ENCODE data around the gene HCN3. TPM values are rescaled to one million over a fixed set of nuclear protein-coding genes. Genes with fewer than 3 reads are reported as not detected.
A peak's percentile ranks its signal among the peaks of the same experiment; 100 is the strongest.

Gene HCN3
- polyA plus RNA-seq, 4 donors, result 9.4 to 11.2 (median 9.7) TPM

- no peak for DNase-seq (ENCODE audit: low read depth in 4 of 4, low spot score in 3 of 4)
Measured at GRCh38 chr1:155307247-155307740, 30.0 kb downstream of the HCN3 start.

- peak; percentile 92 to 98 (median 97) for DNase-seq (ENCODE audit: low read depth in 4 of 4, low spot score in 3 of 4)
Measured at GRCh38 chr1:155308493-155309422, 31.5 kb downstream of the HCN3 start, which contains the start of gene FDPS. TSS of gene FDPS (plus strand) at chr1:155308866. CDS start at chr1:155309790, 924 bp downstream.

GRCh38 chr1:155309423-155310021 lies 32.3 kb downstream of the HCN3 start:
- no peak for DNase-seq (ENCODE audit: low read depth in 4 of 4, low spot score in 3 of 4)

- no peak for DNase-seq (ENCODE audit: low read depth in 4 of 4, low spot score in 3 of 4)
Measured at GRCh38 chr1:155313261-155313660, 36.0 kb downstream of the HCN3 start.

- no peak for DNase-seq (ENCODE audit: low read depth in 4 of 4, low spot score in 3 of 4)
Measured at GRCh38 chr1:155316922-155317321, 39.7 kb downstream of the HCN3 start.

GRCh38 chr1:155318082-155318481 lies 40.8 kb downstream of the HCN3 start:
- DNase-seq (ENCODE audit: low read depth in 4 of 4, low spot score in 3 of 4), result no peak

GRCh38 chr1:155319536-155319935 lies 42.3 kb downstream of the HCN3 start:
- no peak for DNase-seq (ENCODE audit: low read depth in 4 of 4, low spot score in 3 of 4)

GRCh38 chr1:155320252-155320651 lies 43.0 kb downstream of the HCN3 start:
- DNase-seq (ENCODE audit: low read depth in 4 of 4, low spot score in 3 of 4), result no peak

- peak in 1 of 4 donors; percentile 68 for DNase-seq (ENCODE audit: low read depth in 4 of 4, low spot score in 3 of 4)
Measured at GRCh38 chr1:155320661-155321617, 43.7 kb downstream of the HCN3 start, which contains the start of gene RUSC1. TSS of gene RUSC1 (plus strand) at chr1:155320894. CDS start at chr1:155321774, 880 bp downstream.

- DNase-seq (ENCODE audit: low read depth in 4 of 4, low spot score in 3 of 4), result no peak
Measured at GRCh38 chr1:155321639-155322503, 44.6 kb downstream of the HCN3 start.

GRCh38 chr1:155322571-155322952 lies 45.3 kb downstream of the HCN3 start:
- no peak for DNase-seq (ENCODE audit: low read depth in 4 of 4, low spot score in 3 of 4)

GRCh38 chr1:155322953-155323728 lies 45.9 kb downstream of the HCN3 start:
- DNase-seq (ENCODE audit: low read depth in 4 of 4, low spot score in 3 of 4), result peak; percentile 80 to 86 (median 83)

GRCh38 chr1:155323729-155324036 lies 46.4 kb downstream of the HCN3 start:
- DNase-seq (ENCODE audit: low read depth in 4 of 4, low spot score in 3 of 4), result peak in 3 of 4 donors; percentile 76 to 80 (median 77)

GRCh38 chr1:155324037-155324716 lies 46.9 kb downstream of the HCN3 start:
- DNase-seq (ENCODE audit: low read depth in 4 of 4, low spot score in 3 of 4), result peak; percentile 83 to 88 (median 84)

GRCh38 chr1:155324717-155325602 lies 47.7 kb downstream of the HCN3 start:
- no peak for DNase-seq (ENCODE audit: low read depth in 4 of 4, low spot score in 3 of 4)

- DNase-seq (ENCODE audit: low read depth in 4 of 4, low spot score in 3 of 4), result no peak
Measured at GRCh38 chr1:155325603-155325893, 48.3 kb downstream of the HCN3 start.

- no peak for DNase-seq (ENCODE audit: low read depth in 4 of 4, low spot score in 3 of 4)
Measured at GRCh38 chr1:155326020-155326526, 48.8 kb downstream of the HCN3 start.
